Large intestine (tissue), 3 donors: Measurements from ENCODE around the gene RALGPS1. TPM values are rescaled to one million over a fixed set of nuclear protein-coding genes. Genes with fewer than 3 reads are reported as not detected.

Experiments used
- DNase-seq, 2 donors: peaks; one replicate each; pipeline versions ENCODE4 v3.0.0 to v3.0.0-alpha.2; 2013
- H3K27ac ChIP-seq: one replicate; pipeline ENCODE4 v1.5.1; 2013; ENCODE audit warnings: low read length
- H3K27me3 ChIP-seq: 2 replicates; pipeline ENCODE4 v1.6.1; 2013; ENCODE audit warnings: low read length; ENCODE audit not compliant: control insufficient read depth, insufficient read depth
- H3K36me3 ChIP-seq: 2 replicates; pipeline ENCODE4 v1.6.1; 2013; ENCODE audit warnings: low read length; ENCODE audit not compliant: control insufficient read depth, insufficient read depth
- H3K4me1 ChIP-seq: one replicate; pipeline ENCODE4 v1.6.1; 2013; ENCODE audit warnings: low read length; ENCODE audit not compliant: control insufficient read depth, insufficient read depth
- H3K4me3 ChIP-seq: one replicate; pipeline ENCODE4 v1.5.1; 2013; ENCODE audit warnings: low read length
- H3K9me3 ChIP-seq: one replicate; pipeline ENCODE4 v1.6.1; 2013; ENCODE audit warnings: mild to moderate bottlenecking, low read depth, low read length, moderate library complexity; ENCODE audit not compliant: control insufficient read depth
- WGBS: methylation state at CpG from one replicate; pipeline ENCODE4 v1.1.5; 2013; ENCODE audit warnings: low lambda C conversion rate; ENCODE audit not compliant: insufficient coverage; 5-methylcytosine and 5-hydroxymethylcytosine counted together
- polyA plus RNA-seq: library from polyadenylated mRNA; unstranded; fragments of 120-200 nt; gene quantifications from one replicate; pipeline ENCODE4 v1.2.1, GENCODE V29; 2013

Gene RALGPS1
- polyA plus RNA-seq, 1 donor: 58.8 TPM

GRCh38 chr9:127241354-127241753, 326.8 kb downstream of the RALGPS1 start:
- WGBS: 100% methylated on average over 1 of the region's 2 CpGs
- H3K4me1 ChIP-seq: no peaks in the 10 kb centered on the region
- H3K4me3 ChIP-seq: no peak overlapping the region
- DNase-seq: no peak
- no peak overlapping the region for H3K27ac ChIP-seq
- peaks cover 7% of the 10 kb centered on the region for H3K36me3 ChIP-seq
- no peaks in the 10 kb centered on the region for H3K9me3 ChIP-seq
- no peaks in the 10 kb centered on the region for H3K27me3 ChIP-seq

GRCh38 chr9:127244609-127245601, 330.3 kb downstream of the RALGPS1 start:
- Histone ChIP-seq H3K36me3 (peaks cover 2% of the 10 kb centered on the region), H3K27ac (no peak overlapping the region), H3K4me3 (peak overlapping the region; percentile 58), H3K4me1 (no peaks in the 10 kb centered on the region), H3K9me3 (no peaks in the 10 kb centered on the region), H3K27me3 (no peaks in the 10 kb centered on the region)
- WGBS: 19% methylated on average over 5 of the region's 53 CpGs
- peak; percentile 93 to 96 for DNase-seq

- no peak for DNase-seq
- H3K27ac ChIP-seq: no peak overlapping the region
- H3K36me3 ChIP-seq: peaks cover 2% of the 10 kb centered on the region
- no CpG with 5 or more reads among the region's 8 CpGs for WGBS
- no peaks in the 10 kb centered on the region for H3K9me3 ChIP-seq
- no peaks in the 10 kb centered on the region for H3K4me1 ChIP-seq
- H3K4me3 ChIP-seq: peak overlapping the region; percentile 58
- H3K27me3 ChIP-seq: no peaks in the 10 kb centered on the region
Measured at GRCh38 chr9:127245637-127246164, 331.1 kb downstream of the RALGPS1 start.

- Histone ChIP-seq H3K9me3 (no peaks in the 10 kb centered on the region), H3K27me3 (no peaks in the 10 kb centered on the region), H3K4me1 (no peaks in the 10 kb centered on the region), H3K36me3 (peaks cover 2% of the 10 kb centered on the region), H3K27ac (no peak overlapping the region), H3K4me3 (no peak overlapping the region)
- no CpG with 5 or more reads among the region's 3 CpGs for WGBS
- DNase-seq: no peak
Measured at GRCh38 chr9:127248241-127248640, 333.7 kb downstream of the RALGPS1 start.

GRCh38 chr9:127249877-127250276, 335.3 kb downstream of the RALGPS1 start:
- Histone ChIP-seq H3K4me3 (no peak overlapping the region), H3K27ac (no peak overlapping the region), H3K9me3 (no peaks in the 10 kb centered on the region), H3K27me3 (no peaks in the 10 kb centered on the region), H3K4me1 (no peaks in the 10 kb centered on the region), H3K36me3 (no peaks in the 10 kb centered on the region)
- DNase-seq: no peak
- WGBS: 100% methylated on average over 2 of the region's 5 CpGs

GRCh38 chr9:127250896-127251391, 336.4 kb downstream of the RALGPS1 start:
- no peaks in the 10 kb centered on the region for H3K9me3 ChIP-seq
- no peak for DNase-seq
- no peaks in the 10 kb centered on the region for H3K27me3 ChIP-seq
- H3K36me3 ChIP-seq: no peaks in the 10 kb centered on the region
- WGBS: 83% methylated on average over 2 of the region's 3 CpGs
- no peak overlapping the region for H3K4me3 ChIP-seq
- no peaks in the 10 kb centered on the region for H3K4me1 ChIP-seq
- no peak overlapping the region for H3K27ac ChIP-seq

GRCh38 chr9:127252410-127253318, 338.1 kb downstream of the RALGPS1 start:
- DNase-seq: no peak
- Histone ChIP-seq H3K9me3 (no peaks in the 10 kb centered on the region), H3K27ac (no peak overlapping the region), H3K4me1 (no peaks in the 10 kb centered on the region), H3K4me3 (no peak overlapping the region), H3K27me3 (no peaks in the 10 kb centered on the region), H3K36me3 (no peaks in the 10 kb centered on the region)
- no CpG with 5 or more reads among the region's 4 CpGs for WGBS

GRCh38 chr9:127253446-127253845, 338.9 kb downstream of the RALGPS1 start:
- no peaks in the 10 kb centered on the region for H3K27me3 ChIP-seq
- no peak overlapping the region for H3K4me3 ChIP-seq
- no peak overlapping the region for H3K27ac ChIP-seq
- no CpG with 5 or more reads among the region's 2 CpGs for WGBS
- H3K4me1 ChIP-seq: no peaks in the 10 kb centered on the region
- H3K9me3 ChIP-seq: no peaks in the 10 kb centered on the region
- no peak for DNase-seq
- H3K36me3 ChIP-seq: no peaks in the 10 kb centered on the region

GRCh38 chr9:127255692-127256091, 341.1 kb downstream of the RALGPS1 start:
- Histone ChIP-seq H3K9me3 (no peaks in the 10 kb centered on the region), H3K36me3 (no peaks in the 10 kb centered on the region), H3K27me3 (no peaks in the 10 kb centered on the region), H3K4me3 (no peak overlapping the region), H3K4me1 (no peaks in the 10 kb centered on the region), H3K27ac (no peak overlapping the region)
- DNase-seq: no peak

- Histone ChIP-seq H3K36me3 (no peaks in the 10 kb centered on the region), H3K27me3 (no peaks in the 10 kb centered on the region), H3K9me3 (no peaks in the 10 kb centered on the region), H3K4me3 (no peak overlapping the region), H3K27ac (no peak overlapping the region), H3K4me1 (no peaks in the 10 kb centered on the region)
- no CpG with 5 or more reads among the region's 5 CpGs for WGBS
- no peak for DNase-seq
Measured at GRCh38 chr9:127256324-127256723, 341.7 kb downstream of the RALGPS1 start.
